HG02798 (cell line): ENCODE results near the gene DNAJC5.
"Not testable (repeated sequence)": the region's sequence is repeated elsewhere in the genome, so short reads cannot be mapped to it uniquely, and the experiment has no call there.

Experiments used
- ATAC-seq: cut with Tn5 transposase; IDR thresholded peaks from one replicate; pipeline ENCODE4 v1.9.1; 2021; ENCODE audit warnings: mild to moderate bottlenecking; ENCODE audit not compliant: unreplicated experiment, poor library complexity

The DNAJC5 gene

DNA sequence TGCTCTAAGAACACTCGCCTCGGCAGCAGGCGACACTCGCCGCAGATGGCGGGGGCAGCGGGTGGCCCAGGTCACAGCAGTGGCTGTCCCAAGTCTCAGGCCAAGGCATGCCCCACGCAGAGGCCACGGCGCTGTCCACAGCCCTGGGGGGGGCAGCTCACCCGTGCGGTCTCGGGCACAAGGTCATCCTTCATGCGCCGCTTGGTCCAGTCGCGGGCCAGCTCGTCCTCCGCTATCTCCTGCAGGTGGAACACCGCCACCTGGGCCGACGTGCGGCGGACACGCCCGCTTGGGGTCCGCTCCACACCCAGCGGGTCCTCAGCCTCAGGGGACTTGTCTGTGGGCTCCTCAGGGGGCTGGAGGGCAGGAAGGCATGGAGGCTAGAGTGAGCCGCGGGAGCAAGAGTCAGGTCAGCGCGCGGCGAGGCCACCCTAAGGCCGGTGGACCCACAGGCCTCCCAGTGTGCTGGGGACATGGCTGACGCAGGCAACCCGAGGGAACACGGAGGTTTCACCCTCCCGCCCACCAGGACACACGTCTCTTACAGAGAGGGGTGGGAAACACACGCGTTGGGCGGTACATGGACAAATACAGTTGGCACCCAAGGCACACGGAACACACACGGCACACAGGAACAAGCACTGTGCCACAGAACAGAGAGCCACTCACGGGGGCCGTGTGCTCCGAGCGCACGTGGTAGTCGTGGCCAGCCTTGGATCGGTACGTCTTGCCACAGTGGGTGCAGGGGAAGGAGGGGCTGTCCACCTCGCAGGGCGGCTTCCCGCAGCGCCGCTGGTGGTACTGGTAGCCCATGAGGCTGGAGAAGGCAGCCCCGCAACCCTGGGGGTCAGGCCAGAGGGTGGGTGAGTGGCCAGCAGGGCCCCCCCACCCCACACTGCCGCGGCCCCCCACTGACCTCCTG lies 67.8 kb downstream of the DNAJC5 start:
- no peak for ATAC-seq

DNA sequence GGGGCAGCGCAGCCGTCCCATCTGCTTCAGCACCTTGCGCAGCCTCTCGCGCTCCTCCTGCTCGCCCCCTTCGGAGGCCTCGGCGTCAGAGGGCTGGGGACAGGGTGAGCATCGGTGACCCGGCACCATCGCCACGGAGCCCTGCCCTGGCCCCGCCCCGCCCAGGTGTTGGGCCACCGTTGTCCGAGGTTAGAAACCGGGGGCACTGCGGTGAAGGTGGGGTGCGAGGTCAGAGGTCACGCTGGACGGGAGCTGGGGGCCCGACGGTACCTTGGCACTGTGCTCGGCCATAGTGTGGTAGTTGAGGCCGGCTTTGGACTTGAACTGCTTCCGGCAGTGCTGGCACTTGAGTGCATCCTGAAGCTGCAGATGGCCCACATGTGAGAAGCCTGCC lies 68.4 kb downstream of the DNAJC5 start:
- no peak for ATAC-seq

DNA sequence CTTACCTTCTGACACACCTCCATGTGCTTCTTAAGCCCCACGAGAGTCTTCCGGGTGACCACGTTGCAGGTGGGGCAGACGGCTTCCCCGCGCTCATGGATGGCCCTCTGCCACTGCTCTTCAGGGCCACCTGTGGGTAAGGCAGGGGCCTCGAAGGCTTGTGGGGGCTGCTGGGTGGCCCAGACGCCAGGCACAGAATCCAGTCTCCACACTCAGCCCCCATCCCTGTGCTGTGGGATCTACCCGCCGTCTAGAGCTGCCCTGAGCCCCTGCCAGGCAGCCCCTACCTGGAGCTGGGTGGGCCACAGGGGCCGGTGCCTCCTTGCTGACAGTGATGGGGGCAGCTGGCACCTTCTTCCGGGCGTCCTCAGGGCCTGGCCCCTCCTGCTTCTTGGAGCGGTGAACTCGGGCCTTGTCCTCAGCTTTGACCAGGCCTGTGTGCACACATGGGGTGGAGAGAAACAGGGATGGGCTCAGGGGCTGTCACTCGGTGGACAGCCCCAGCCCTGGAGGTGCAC lies 68.9 kb downstream of the DNAJC5 start:
- no peak for ATAC-seq

DNA sequence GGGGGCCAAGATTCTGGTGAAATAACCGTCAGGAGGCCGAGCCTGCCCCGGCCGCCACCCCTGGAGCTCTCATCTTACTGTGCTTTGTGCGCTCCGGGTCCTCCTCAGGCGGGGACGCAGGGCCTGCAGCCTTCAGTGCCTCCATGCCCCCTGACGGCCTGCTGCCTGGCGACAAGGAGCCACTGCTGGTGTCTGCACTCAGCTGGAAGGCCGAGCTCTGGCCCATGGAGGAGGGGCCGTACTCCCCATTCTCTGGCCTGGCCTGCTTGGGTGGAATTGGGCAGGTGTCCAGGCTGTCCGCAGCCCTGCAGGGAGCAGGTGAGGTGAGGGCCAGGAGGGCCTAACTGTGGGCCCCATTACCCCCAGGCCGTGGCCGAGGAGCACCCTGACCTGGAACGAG lies 69.5 kb downstream of the DNAJC5 start:
- no peak for ATAC-seq

DNA sequence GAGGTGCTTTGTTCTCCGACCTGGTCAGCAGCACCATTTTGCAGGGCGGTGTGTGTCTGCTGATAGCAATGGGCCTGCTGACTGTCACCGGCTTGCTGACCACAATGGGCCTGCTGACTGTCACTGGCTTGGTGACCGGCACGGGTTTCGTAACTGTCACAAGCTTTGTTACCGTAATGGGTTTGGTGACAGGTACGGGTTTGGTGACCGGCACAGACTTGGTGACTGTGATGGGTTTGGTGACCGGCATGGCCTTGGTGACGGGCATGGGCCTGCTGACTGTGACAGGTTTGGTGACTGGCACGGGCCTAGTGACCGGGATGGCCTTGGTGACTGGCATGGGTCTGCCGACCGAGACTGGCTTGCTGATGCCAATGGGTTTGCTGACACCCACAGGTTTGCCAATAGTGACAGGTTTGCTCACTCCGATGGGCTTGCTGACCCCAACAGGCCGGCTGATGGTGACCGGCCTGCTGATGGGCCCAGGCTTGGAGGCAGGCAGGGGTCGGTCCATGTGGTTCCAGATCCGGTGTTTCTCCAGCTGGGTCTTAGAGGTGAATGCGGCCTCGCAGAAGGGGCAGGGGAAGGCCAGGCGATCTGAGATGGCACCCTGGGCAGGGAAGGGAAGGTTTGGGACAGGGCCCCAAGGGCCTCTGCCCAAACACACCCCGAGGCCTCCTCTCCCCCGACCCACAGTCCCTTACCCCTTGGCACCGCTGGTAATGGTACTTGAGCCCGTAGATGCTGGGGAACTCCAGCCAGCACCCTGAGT lies 71.4 kb downstream of the DNAJC5 start:
- no peak for ATAC-seq

DNA sequence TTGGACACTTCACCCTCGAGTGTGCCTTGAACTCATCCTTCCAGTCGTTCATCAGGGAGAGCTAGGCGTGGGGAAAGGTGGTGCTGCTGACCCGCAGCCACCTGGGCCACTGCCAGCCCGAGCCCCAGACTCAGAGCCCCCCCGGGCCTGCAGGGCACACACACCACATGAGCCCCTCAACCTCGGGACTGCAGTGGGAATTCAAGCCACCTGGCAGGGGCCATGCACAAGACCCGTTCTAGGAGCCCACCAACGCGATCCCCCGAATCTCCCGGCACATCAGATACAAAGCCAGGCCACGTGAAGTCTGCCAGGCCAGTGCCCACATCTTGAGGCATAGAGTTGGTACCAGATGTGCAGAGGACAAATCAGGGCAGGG lies 72.0 kb downstream of the DNAJC5 start:
- no peak for ATAC-seq

DNA sequence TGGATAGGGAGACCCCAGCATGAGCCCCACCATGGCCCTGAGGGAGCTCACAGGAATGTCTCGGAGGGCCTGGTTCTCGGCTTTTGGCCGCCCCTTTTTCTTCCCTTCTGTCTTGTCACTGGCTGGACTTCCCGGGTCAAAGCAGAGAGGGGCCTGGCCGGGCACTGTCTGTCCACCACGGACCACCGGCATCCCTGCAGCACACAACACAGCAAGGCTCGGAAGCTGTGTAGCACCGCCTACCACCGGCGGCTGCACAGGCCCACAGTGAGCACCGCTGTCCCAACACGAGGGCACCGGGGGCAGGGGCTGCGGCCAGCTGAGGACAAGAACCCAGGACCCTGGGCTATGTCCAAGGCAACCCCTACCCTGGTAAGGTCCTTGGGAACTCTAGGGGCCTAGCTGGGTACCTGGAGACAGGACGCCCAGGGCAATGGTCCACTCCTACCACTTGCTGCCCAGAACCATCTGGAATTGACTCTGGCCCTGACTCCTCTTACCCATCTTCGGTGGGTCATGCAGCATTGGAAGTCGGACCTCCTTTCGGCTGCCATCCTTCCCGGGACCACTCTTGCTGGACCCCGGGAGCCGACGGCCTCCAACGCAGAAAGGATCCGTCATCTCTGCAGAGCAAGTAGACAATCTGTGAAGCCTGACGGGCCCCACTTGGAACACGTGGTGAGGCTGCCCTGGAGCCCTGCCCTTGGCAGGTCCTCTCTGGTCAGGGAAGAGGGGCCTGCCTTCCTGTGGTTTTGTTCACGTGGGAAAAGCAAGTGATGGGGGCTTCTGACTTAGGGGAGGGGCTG lies 72.6 kb downstream of the DNAJC5 start:
- no peak for ATAC-seq

DNA sequence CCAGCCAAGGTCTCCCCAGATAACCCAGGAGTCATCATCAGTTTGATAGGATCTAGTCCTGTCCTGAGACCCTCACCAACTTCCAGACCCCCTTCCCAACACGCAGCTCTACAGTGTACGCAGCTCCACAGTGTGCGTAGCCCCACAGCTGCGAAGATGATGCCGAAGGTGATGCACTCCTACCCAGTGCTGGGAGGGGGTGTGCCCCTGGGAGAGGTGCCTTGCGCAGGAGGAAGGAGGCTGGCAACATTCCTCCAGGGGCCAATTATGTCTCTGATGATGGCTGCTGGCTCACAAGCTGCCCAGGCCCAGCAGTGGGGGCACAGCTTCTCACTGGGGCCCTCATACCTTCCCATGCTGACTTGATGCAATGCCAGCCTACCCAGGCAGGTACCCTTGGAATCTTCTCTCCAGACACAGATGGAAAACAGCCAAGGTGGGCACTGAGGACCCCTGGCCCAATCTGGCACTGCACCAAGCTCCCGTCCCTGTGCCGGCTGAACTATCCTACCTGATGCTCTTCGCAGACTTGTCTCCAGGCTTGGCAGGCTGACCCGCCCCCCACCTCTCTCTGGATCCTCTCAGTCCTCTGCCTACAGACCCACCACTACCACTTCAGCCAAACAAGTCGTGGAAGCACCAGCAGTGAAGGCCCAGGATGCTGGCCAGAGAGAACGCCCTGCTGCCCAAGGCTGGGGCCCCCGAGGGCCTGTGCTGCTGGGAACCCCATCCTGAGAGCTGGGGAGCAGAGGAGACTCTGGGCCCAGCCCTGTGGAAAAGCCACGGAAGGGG lies 73.4 kb downstream of the DNAJC5 start:
- no peak for ATAC-seq

DNA sequence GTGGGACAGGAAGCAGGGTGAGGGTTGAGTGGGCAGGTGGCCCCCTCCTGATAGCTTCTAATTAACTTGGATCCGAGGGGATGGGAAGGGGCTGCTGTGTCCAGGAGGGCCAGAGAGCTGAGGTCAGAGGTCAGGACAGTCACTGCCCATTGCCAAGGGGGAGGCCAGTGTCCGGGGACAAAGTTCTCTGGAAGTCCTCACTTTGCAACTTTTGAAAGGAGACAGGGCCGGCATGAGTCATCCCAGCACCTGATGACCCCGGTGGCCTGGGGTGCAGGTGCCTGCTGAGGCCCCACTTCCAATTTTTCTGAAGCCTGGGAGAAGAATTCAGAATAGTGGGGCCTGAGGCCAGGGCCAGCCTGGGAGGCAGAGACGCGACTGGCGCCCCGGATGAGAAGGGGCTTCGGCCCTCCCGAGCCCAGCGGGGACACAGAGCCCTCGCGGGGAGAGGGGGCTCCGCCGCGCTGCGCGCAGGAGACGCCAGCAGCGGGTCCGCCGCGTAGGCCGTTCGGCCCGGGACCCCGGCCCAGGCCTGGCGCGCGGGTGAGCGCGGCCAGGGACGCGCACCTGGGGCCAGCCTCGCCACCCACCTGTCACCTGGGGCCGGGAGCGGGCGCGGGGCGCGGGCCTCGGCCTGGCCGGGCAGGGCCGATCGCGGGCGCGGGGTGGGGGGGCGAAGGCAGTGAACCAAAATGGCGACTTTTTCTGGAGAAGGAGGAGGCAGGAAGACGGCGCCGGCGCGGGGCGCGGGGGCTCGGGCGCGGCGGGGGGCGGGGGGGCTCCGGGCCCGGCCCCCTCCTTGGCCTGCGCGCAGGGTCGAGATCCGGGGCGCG lies 74.2 kb downstream of the DNAJC5 start:
- ATAC-seq, result peak; percentile 6

DNA sequence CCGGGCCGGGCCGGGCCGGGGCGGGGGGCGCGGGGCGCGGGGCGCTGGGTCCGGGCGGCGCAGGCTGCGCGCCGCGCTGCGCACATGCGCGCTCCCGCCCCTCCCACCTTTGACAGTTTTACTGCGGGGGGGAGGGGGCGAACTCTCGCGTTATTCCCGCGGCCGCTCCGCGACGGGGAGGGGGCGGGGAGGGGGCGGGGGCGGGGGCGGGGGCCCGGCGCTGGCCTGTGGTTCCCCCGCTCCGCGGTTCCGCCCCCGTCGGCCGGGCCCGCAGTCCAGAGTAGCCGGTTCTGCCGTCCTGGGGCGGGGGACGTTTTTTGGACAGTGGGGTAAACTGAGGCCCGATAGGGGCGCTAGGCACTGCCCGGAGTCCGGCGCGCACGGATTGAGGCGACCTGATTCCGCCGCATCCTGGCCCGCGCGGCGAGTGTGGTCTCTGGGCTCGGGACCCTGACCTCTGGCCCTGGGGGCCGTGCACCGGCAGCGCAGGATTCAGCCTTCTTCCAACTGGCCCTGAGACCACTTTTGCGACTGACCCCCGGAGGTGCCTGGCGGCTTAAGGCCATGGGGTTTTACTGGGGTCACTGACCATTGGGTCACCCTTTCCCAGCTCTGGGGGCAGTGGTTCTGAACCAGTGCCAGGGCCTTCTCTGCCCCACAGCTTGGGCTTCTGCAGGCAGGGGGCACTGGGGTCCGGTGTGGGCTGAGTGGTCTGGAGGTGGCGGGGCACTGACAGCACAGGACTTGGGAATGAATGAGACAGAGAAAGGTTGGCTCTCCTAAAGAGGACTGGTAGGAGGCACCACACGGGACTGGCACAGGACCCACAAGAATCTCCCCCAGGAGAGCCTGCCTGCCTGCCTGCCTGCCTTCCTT lies 75.2 kb downstream of the DNAJC5 start, which contains the start of gene ZNF512B:
Gene ZNF512B (minus strand): TSS at position 93 of the 876 bp plus-strand sequence. CDS start 1,980 bp downstream, outside the sequence.
- peak; percentile 45 for ATAC-seq

DNA sequence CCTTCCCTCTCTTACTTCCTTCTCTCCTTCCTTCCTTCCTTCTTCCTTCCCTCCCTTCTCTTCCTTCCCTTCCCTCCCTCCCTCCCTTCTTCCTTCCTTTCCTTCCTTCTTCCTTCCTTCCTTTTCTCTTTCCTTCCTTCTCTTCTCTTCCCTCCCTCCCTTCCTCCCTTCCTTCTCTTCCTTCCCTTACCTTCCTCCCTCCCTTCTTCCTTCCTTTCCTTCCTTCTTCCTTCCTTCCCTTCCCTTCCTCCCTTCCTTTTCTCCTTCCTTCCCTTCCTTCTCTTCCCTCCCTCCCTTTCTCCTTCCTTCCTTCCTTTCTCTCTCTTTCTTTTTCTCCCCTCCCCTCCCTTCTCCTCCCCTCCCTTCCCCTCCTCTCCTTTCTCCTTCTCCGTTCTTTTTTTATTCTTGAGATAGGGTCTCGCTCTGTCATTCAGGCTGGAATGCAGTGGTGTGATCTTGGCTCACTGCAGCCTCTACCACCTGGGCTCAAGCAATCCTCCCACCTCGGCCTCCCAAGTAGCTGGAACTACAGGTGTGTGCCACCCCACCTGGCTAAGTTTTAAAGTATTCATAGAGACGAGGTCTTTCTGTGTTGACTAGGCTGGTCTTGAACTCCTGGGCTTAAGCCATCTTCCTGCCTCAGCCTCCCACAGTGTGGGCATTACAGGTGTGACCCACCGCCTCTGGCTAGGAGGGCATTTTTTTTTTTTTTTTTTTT lies 75.9 kb downstream of the DNAJC5 start:
- no peak for ATAC-seq

DNA sequence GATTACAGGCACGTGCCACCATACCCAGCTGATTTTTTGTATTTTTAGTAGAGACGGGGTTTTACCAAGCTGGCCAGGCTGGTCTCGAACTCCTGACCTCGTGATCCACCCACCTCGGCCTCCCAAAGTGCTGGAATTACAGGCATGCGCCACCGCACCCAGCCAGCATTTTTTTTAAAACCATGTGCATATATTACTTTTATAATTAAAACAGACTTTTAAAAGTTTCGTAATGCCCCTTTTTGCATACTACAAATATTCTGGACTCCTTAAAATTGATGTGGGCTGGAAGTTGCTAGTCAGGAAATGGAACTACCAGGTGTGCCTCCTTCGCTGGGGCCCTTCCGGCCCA lies 77.0 kb downstream of the DNAJC5 start:
- ATAC-seq, result not testable (repeated sequence)

DNA sequence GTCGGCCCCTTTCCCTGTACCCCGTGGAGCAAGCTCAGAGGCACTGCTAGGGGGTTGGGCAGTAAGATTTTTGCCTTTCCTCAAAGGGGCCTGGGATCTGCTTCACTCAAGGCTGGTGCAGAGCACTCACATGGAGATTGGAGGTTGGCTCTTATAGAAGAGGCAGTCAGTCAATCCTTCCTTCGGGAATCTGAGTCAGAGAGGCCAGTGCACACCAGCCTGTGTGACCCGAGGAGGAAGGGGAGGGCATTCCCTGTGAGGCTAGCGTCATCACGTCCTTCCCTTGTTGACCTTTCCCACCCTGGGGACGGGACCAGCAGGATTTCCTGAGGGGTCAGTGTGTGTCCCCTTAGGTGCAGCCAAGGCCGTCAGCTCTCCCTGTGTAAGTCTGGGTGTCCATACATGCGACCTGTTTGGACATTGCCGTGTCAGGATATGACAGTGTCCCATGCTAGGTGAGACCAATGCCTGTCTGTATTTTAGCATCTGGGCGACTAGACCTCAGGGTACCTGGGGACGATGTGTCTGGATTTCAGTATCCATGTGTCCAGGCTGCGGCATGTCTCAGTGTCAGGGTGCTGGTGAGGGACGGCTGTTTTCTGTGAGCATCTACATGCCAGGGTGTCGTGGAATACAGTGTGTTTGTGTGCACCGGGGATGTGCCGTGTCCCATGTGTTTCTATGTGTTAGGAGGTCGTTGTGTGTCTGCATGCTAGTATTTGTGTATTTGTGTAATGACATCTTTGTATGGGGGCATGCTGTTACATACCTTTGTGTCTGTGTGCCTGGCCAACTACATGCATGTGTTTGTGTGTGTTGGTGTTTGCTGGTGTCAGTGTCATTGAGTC lies 77.6 kb downstream of the DNAJC5 start:
- ATAC-seq, result no peak

DNA sequence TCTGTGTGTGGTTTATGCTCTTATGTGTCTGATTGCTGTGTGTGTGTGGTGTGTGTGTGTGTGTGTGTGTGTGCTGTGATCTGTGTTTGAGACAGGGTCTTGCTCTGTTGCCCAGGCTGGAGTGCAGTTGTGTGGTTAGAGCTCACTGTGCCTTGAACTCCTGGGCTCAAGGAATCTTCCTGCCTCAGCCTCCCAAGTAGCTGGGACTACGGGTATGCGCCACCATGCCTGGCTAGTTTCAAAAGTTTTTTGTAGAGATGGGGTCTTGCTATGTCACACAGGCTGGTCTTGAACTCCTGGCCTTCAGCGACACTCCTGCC lies 78.2 kb downstream of the DNAJC5 start:
- no peak for ATAC-seq

DNA sequence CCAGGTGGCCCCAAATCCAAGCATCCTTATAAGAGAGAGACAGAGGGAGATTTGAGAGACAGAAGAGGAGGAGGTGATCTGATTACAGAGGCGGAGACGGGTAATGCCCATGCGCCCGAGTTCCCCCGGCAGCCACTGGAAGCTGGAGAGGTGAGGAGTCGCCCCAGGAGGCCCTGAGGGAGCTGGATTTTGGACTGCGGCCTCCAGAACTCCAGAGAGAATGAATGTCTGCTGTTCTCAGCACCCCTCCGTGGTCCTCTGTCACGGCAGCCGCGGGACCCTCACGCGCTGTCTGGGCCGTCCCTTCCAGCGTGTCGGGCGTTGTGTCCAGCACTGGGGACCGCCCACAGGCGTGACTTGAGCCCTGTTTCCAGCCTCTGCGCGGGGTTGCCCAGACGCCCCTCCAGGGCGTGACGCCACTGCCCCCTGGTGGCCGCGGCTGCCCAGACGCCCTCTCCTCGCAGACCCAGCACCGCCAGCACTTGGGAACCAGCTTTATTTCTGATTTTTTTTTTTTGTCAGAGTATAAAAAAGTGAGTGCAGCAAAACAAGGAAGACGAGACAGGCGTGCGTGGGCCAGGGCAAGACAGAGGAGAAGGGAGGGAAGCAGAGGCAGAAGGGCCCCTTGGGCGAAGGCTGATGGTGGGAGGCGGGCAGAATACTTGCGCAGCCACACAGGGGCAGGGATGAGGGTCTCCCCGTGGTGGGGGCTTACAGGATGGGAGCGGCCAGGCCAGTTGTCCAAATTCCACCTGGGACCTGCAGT lies 78.9 kb downstream of the DNAJC5 start:
- peak; percentile 46 for ATAC-seq
